Suppressor macrophage treated with lipopolysaccharide for 4 hours (primary cell): ENCODE results near the gene RBMS3.
"Not testable (repeated sequence)": the region's sequence is repeated elsewhere in the genome, so short reads cannot be mapped to it uniquely, and the experiment has no call there.

ENCODE experiments used
- DNase-seq: peaks from one replicate; pipeline ENCODE4 v3.0.0-alpha.2; 2020

The RBMS3 gene

GRCh38 chr3:29313981-29314726 lies 33.3 kb downstream of the RBMS3 start:
- DNase-seq: no peak

- no peak for DNase-seq
Measured at GRCh38 chr3:29314727-29315088, 33.8 kb downstream of the RBMS3 start.

- no peak for DNase-seq
Measured at GRCh38 chr3:29317659-29318173, 36.8 kb downstream of the RBMS3 start.

- DNase-seq: no peak
Measured at GRCh38 chr3:29318251-29318650, 37.4 kb downstream of the RBMS3 start.

- peak; percentile 1 for DNase-seq
Measured at GRCh38 chr3:29319262-29319661, 38.4 kb downstream of the RBMS3 start.

- DNase-seq: no peak
Measured at GRCh38 chr3:29319798-29320197, 38.9 kb downstream of the RBMS3 start.

- DNase-seq: no peak
Measured at GRCh38 chr3:29322586-29322985, 41.7 kb downstream of the RBMS3 start.

GRCh38 chr3:29324180-29324651 lies 43.3 kb downstream of the RBMS3 start:
- peak; percentile 74 for DNase-seq

GRCh38 chr3:29326540-29326939 lies 45.7 kb downstream of the RBMS3 start:
- not testable (repeated sequence) for DNase-seq

GRCh38 chr3:29329986-29330890 lies 49.4 kb downstream of the RBMS3 start:
- no peak for DNase-seq

GRCh38 chr3:29331035-29331434 lies 50.2 kb downstream of the RBMS3 start:
- no peak for DNase-seq

- DNase-seq: no peak
Measured at GRCh38 chr3:29331456-29332194, 50.8 kb downstream of the RBMS3 start.

GRCh38 chr3:29332195-29332637 lies 51.3 kb downstream of the RBMS3 start:
- DNase-seq: no peak

- no peak for DNase-seq
Measured at GRCh38 chr3:29333576-29333975, 52.7 kb downstream of the RBMS3 start.

- DNase-seq: no peak
Measured at GRCh38 chr3:29334706-29335105, 53.8 kb downstream of the RBMS3 start.

- peak; percentile 45 for DNase-seq
Measured at GRCh38 chr3:29335438-29335837, 54.6 kb downstream of the RBMS3 start.

- no peak for DNase-seq
Measured at GRCh38 chr3:29335943-29336342, 55.1 kb downstream of the RBMS3 start.

GRCh38 chr3:29337565-29337964 lies 56.7 kb downstream of the RBMS3 start:
- no peak for DNase-seq

GRCh38 chr3:29338377-29338776 lies 57.5 kb downstream of the RBMS3 start:
- no peak for DNase-seq

- DNase-seq: no peak
Measured at GRCh38 chr3:29339016-29339833, 58.4 kb downstream of the RBMS3 start.

GRCh38 chr3:29344154-29344553 lies 63.3 kb downstream of the RBMS3 start:
- DNase-seq: no peak

- DNase-seq: no peak
Measured at GRCh38 chr3:29344935-29345334, 64.1 kb downstream of the RBMS3 start.
